Measurements from ENCODE around the gene OR8D4.
"Not testable (repeated sequence)": the region's sequence is repeated elsewhere in the genome, so short reads cannot be mapped to it uniquely, and the experiment has no call there.

The OR8D4 gene

DNA sequence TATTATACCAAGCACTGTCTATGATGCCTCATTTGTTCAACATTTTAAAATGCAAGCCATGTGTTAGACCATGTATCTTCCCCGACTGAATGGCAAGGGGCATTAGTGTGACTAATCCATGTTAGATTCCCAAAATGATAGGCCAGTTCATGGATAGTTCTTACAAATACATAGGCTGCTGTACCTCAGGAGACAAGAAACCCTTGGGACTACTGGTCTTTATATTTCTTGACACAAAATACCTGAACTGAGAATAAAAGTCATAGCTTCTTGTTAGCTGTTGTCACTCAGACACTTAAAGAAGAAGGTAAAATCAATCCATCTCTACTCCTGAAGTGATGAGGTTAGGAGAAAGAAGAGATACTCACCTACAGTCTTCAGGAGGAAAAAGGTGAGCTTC is at the start of gene OR8D4:
OR8D4 (plus strand) TSS at position 301 of the 400 bp plus-strand sequence. CDS start 4,265 bp downstream, outside the sequence.
- no peaks in the 10 kb centered on the region for H3K36me3 ChIP-seq (ENCODE audit: control insufficient read depth in 2 of 2, insufficient read depth in 2 of 2, low read length in 2 of 2)
- H3K27me3 ChIP-seq (ENCODE audit: control insufficient read depth in 1 of 2, insufficient read depth in 2 of 2, low read length in 2 of 2), result no peaks in the 10 kb centered on the region
- H3K27ac ChIP-seq (ENCODE audit: low read length), result no peak within 1 kb of the TSS
- H3K4me1 ChIP-seq (ENCODE audit: control insufficient read depth, insufficient read depth, low read length), result no peaks in the 10 kb centered on the region
- no peak within 1 kb of the TSS for H3K9ac ChIP-seq (ENCODE audit: low read length in 2 of 2)
- H3K9me3 ChIP-seq (ENCODE audit: control insufficient read depth in 2 of 2, low read length in 2 of 2), result no peaks in the 10 kb centered on the region
- no peak within 1 kb of the TSS for H3K4me3 ChIP-seq (ENCODE audit: low read length in 2 of 2)

DNA sequence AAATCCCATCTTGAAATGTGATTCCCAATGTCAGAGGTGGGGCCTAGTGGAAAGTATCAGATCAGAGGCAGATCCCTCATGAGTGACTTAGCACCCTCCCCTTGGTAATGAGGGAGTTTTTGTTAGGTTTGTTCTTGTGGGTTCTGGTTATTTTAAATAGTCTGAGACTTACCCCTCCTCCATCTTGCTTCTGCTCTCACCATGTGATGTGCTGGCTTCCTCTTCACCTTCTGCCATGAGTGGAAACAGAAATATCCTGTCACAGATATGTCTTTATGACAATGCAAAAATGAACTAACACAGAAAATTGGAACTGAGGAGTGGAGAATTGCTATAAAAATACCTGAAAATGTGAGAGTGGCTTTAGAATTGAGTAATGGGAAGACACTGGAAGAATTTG is 49.6 kb upstream of the OR8D4 start:
- H3K4me3 ChIP-seq (ENCODE audit: low read length in 2 of 2), result no peak overlapping the region
- H3K36me3 ChIP-seq (ENCODE audit: control insufficient read depth in 2 of 2, insufficient read depth in 2 of 2, low read length in 2 of 2), result no peaks in the 10 kb centered on the region
- no peak overlapping the region for H3K27ac ChIP-seq (ENCODE audit: low read length)
- no peaks in the 10 kb centered on the region for H3K4me1 ChIP-seq (ENCODE audit: control insufficient read depth, insufficient read depth, low read length)
- H3K9me3 ChIP-seq (ENCODE audit: control insufficient read depth in 2 of 2, low read length in 2 of 2), result no peaks in the 10 kb centered on the region
- no peak overlapping the region for H3K9ac ChIP-seq (ENCODE audit: low read length in 2 of 2)
- peaks cover 0 to 2% of the 10 kb centered on the region in 2 donors for H3K27me3 ChIP-seq (ENCODE audit: control insufficient read depth in 1 of 2, insufficient read depth in 2 of 2, low read length in 2 of 2)

DNA sequence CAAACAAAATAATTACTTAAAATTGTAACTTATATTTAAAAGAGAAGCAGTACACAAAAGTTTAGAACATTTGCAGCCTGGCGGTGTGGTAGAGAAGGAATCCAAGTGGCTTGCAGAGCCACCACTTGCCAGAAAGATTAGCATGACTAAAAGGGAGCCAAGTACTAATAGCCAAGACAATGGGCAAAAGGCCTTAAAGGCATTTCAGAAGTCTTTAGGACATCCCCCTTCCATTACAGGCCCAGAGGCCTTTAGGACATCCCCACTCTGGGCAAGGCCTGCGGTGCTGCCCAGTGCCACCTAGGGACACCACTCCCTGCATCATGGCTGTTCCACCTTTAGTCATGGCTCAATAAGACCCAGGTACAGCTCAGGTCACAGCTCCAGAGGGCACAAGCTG is 48.9 kb upstream of the OR8D4 start:
- H3K27ac ChIP-seq (ENCODE audit: low read length), result no peak overlapping the region
- H3K4me3 ChIP-seq (ENCODE audit: low read length in 2 of 2), result no peak overlapping the region
- H3K27me3 ChIP-seq (ENCODE audit: control insufficient read depth in 1 of 2, insufficient read depth in 2 of 2, low read length in 2 of 2), result peaks cover 0 to 2% of the 10 kb centered on the region in 2 donors
- H3K9me3 ChIP-seq (ENCODE audit: control insufficient read depth in 2 of 2, low read length in 2 of 2), result no peaks in the 10 kb centered on the region
- no peak overlapping the region for H3K9ac ChIP-seq (ENCODE audit: low read length in 2 of 2)
- no peaks in the 10 kb centered on the region for H3K4me1 ChIP-seq (ENCODE audit: control insufficient read depth, insufficient read depth, low read length)
- no peaks in the 10 kb centered on the region for H3K36me3 ChIP-seq (ENCODE audit: control insufficient read depth in 2 of 2, insufficient read depth in 2 of 2, low read length in 2 of 2)

DNA sequence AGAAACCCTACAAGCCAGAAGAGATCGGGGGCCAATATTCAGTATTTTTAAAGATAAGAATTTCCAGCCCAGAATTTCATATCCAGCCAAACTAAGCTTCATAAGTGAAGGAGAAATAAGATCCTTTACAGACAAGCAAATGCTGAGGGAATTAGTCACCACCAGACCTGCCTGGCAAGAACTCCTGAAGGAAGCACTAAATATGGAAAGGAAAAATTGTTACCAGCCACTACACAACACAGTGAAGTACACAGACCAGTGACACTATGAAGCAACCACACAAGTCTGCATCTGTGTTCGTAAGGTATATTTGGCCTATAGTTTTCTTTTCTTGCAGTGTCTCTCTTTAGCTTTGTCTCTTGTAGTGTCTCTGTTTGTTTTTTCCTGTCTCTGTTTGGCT is 45.5 kb upstream of the OR8D4 start:
- no peak overlapping the region for H3K27ac ChIP-seq (ENCODE audit: low read length)
- no peaks in the 10 kb centered on the region for H3K9me3 ChIP-seq (ENCODE audit: control insufficient read depth in 2 of 2, low read length in 2 of 2)
- no peaks in the 10 kb centered on the region for H3K4me1 ChIP-seq (ENCODE audit: control insufficient read depth, insufficient read depth, low read length)
- H3K27me3 ChIP-seq (ENCODE audit: control insufficient read depth in 1 of 2, insufficient read depth in 2 of 2, low read length in 2 of 2), result peaks cover 0 to 2% of the 10 kb centered on the region in 2 donors
- no peak overlapping the region for H3K4me3 ChIP-seq (ENCODE audit: low read length in 2 of 2)
- no peak overlapping the region for H3K9ac ChIP-seq (ENCODE audit: low read length in 2 of 2)
- no peaks in the 10 kb centered on the region for H3K36me3 ChIP-seq (ENCODE audit: control insufficient read depth in 2 of 2, insufficient read depth in 2 of 2, low read length in 2 of 2)

DNA sequence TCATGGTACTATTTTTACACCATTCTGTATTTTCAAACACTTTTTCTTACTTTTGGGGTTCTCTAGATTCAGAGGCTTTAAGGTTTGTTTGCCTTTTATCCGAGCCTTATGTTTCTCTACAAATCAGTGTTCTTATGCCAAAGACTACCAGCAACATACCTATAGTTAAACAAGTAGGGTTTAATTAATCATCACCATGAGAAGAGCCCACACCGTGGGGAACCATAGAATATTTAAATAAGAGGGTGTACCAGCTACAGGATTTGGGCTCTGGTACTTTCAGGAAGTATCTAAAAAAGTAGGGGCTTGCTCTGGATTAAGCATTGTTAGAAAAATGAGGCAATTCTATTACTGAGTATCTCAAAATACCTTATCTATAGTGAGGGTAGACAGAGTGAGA is 42.2 kb upstream of the OR8D4 start:
- Histone ChIP-seq H3K36me3 (ENCODE audit: control insufficient read depth in 2 of 2, insufficient read depth in 2 of 2, low read length in 2 of 2) (no peaks in the 10 kb centered on the region), H3K9me3 (ENCODE audit: control insufficient read depth in 2 of 2, low read length in 2 of 2) (no peaks in the 10 kb centered on the region), H3K4me3 (ENCODE audit: low read length in 2 of 2) (no peak overlapping the region), H3K27ac (ENCODE audit: low read length) (no peak overlapping the region), H3K9ac (ENCODE audit: low read length in 2 of 2) (no peak overlapping the region), H3K27me3 (ENCODE audit: control insufficient read depth in 1 of 2, insufficient read depth in 2 of 2, low read length in 2 of 2) (no peaks in the 10 kb centered on the region), H3K4me1 (ENCODE audit: control insufficient read depth, insufficient read depth, low read length) (no peaks in the 10 kb centered on the region)

DNA sequence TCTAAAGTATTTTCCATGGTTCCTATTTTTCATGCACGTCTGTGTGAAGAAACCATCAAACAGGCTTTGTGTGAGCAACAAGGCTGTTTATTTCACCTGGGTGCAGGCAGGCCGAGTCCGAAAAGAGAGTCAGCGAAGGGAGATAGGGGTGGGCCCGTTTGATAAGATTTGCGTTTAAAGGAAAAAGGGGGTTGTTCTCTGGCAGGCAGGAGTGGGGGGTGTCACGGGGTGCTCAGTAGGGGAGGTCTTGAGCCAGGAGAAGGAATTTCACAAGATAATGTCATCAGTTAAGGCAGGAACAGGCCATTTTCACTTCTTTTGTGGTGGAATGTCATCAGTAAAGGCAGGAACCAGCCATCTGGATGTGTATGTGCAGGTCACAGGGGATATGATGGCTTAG is 36.7 kb upstream of the OR8D4 start:
- not testable (repeated sequence) for H3K27me3 ChIP-seq (ENCODE audit: control insufficient read depth in 1 of 2, insufficient read depth in 2 of 2, low read length in 2 of 2); H3K9me3 ChIP-seq (ENCODE audit: control insufficient read depth in 2 of 2, low read length in 2 of 2); H3K4me1 ChIP-seq (ENCODE audit: control insufficient read depth, insufficient read depth, low read length); H3K9ac ChIP-seq (ENCODE audit: low read length in 2 of 2); H3K27ac ChIP-seq (ENCODE audit: low read length); H3K36me3 ChIP-seq (ENCODE audit: control insufficient read depth in 2 of 2, insufficient read depth in 2 of 2, low read length in 2 of 2); H3K4me3 ChIP-seq (ENCODE audit: low read length in 2 of 2)

DNA sequence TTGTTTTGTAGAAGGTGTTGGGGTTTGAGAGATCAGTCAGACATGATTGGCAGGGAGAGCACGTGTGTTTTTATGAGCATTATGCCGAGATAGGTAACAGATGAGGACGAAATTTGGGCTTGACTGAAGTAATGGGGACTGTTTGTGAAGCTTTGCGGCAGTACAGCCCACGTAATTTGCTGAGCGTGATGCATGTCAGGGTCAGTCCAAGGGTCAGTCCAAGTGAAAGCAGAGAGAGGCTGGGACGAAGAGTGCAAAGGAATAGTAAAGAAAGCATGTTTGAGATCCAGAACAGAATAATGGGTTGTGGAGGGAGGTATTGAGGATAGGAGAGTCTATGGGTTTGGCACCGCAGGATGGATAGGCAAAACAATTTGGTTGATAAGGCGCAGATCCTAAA is 34.2 kb upstream of the OR8D4 start:
- H3K9me3 ChIP-seq (ENCODE audit: control insufficient read depth in 2 of 2, low read length in 2 of 2); H3K4me3 ChIP-seq (ENCODE audit: low read length in 2 of 2); H3K4me1 ChIP-seq (ENCODE audit: control insufficient read depth, insufficient read depth, low read length); H3K27me3 ChIP-seq (ENCODE audit: control insufficient read depth in 1 of 2, insufficient read depth in 2 of 2, low read length in 2 of 2); H3K36me3 ChIP-seq (ENCODE audit: control insufficient read depth in 2 of 2, insufficient read depth in 2 of 2, low read length in 2 of 2); H3K27ac ChIP-seq (ENCODE audit: low read length); H3K9ac ChIP-seq (ENCODE audit: low read length in 2 of 2): not testable (repeated sequence)

DNA sequence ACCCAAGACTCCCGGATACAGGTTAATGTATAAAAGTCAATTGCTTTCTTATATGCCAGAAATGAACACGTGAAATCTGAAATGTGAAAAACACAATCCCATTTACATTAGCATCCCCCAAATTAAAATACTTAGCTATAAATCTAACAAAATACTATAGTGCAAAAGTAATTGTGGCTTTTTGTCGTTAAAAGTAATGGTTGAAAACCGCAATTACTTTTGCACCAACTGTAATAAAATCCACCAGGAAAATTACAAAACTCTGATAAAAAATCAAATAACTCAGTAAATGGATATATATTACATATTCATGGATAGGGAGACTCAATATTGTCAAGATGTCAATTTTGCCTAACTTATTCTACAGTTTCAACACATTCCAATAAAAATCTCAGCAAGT is 21.1 kb upstream of the OR8D4 start:
- Histone ChIP-seq H3K9ac (ENCODE audit: low read length in 2 of 2) (no peak overlapping the region), H3K36me3 (ENCODE audit: control insufficient read depth in 2 of 2, insufficient read depth in 2 of 2, low read length in 2 of 2) (no peaks in the 10 kb centered on the region), H3K4me1 (ENCODE audit: control insufficient read depth, insufficient read depth, low read length) (no peaks in the 10 kb centered on the region)

DNA sequence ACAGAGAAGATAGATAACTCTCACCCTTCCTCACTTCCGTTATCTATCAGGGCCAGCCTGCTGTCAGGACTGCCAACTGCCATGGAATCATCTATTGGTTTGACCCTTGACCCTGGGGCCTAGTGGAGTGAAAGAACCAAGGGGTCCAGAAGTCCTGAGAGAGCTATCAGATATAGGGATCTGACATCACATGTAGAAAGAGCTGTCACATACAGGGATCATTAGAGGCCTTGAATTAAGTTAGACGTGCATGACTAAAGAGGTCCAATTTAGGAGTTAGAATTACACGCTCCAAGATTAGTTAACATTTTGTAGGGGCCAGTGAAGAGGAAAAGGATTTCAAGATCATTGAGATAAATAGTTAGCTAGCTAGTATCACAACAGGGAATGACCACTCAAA is 16.4 kb upstream of the OR8D4 start, which contains the start of gene TMEM225:
TMEM225 (minus strand) TSS at position 101 of the 400 bp plus-strand sequence. CDS start 245 bp downstream, outside the sequence.
- H3K4me1 ChIP-seq (ENCODE audit: control insufficient read depth, insufficient read depth, low read length), result no peaks in the 10 kb centered on the region
- no peaks in the 10 kb centered on the region for H3K27me3 ChIP-seq (ENCODE audit: control insufficient read depth in 1 of 2, insufficient read depth in 2 of 2, low read length in 2 of 2)
- H3K36me3 ChIP-seq (ENCODE audit: control insufficient read depth in 2 of 2, insufficient read depth in 2 of 2, low read length in 2 of 2), result no peaks in the 10 kb centered on the region
- H3K27ac ChIP-seq (ENCODE audit: low read length), result no peak within 1 kb of the TSS
- no peak within 1 kb of the TSS for H3K4me3 ChIP-seq (ENCODE audit: low read length in 2 of 2)
- no peaks in the 10 kb centered on the region for H3K9me3 ChIP-seq (ENCODE audit: control insufficient read depth in 2 of 2, low read length in 2 of 2)
- no peak within 1 kb of the TSS for H3K9ac ChIP-seq (ENCODE audit: low read length in 2 of 2)

More for the DNA sequence above, 21.1 kb upstream of the OR8D4 start:
- Histone ChIP-seq H3K4me3 (ENCODE audit: low read length in 2 of 2) (no peak overlapping the region), H3K9me3 (ENCODE audit: control insufficient read depth in 2 of 2, low read length in 2 of 2) (no peaks in the 10 kb centered on the region), H3K27me3 (ENCODE audit: control insufficient read depth in 1 of 2, insufficient read depth in 2 of 2, low read length in 2 of 2) (no peaks in the 10 kb centered on the region), H3K27ac (ENCODE audit: low read length) (no peak overlapping the region)

DNA sequence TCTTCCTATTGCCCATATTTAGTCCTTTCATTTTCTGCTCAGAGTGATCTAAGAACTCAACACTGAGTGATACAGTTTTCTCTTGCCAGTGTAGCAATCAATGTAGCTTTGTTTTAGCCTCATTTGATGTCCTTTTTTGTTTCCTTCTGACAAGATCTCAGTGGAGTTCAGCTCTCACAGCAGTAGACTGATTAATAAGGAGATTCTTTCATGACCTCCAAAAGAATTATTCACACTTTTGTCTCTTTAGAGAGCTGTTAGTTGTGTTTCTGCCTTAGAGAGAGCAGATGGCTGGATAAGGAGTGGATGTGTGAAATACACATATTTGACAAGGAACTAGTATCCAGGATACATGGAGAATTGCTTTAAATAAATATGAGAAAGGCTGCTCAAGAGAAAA is 9.9 kb upstream of the OR8D4 start:
- no peaks in the 10 kb centered on the region for H3K36me3 ChIP-seq (ENCODE audit: control insufficient read depth in 2 of 2, insufficient read depth in 2 of 2, low read length in 2 of 2)
- H3K4me3 ChIP-seq (ENCODE audit: low read length in 2 of 2), result no peak overlapping the region
- H3K27me3 ChIP-seq (ENCODE audit: control insufficient read depth in 1 of 2, insufficient read depth in 2 of 2, low read length in 2 of 2), result no peaks in the 10 kb centered on the region
- no peak overlapping the region for H3K27ac ChIP-seq (ENCODE audit: low read length)
- no peaks in the 10 kb centered on the region for H3K9me3 ChIP-seq (ENCODE audit: control insufficient read depth in 2 of 2, low read length in 2 of 2)
- H3K9ac ChIP-seq (ENCODE audit: low read length in 2 of 2), result no peak overlapping the region
- no peaks in the 10 kb centered on the region for H3K4me1 ChIP-seq (ENCODE audit: control insufficient read depth, insufficient read depth, low read length)

DNA sequence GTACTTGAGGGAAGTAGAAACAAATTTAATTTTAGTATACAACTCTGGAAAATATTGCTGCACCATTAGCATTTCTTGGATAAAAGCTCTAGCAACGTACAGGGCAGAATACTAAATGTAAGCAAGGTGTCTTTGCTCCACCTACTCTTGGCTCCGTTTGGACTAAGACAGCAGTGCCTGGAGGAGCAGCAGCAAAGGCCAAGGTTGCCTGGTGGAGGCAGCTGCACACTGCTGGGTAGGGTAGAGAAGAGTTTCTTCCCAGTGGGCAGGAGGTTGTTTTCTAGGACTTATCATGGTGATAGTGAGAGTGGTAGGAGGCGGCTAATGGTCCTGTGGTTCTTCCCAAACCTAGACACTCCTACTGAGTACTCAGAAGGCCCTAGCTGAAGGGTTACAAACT is 2.2 kb upstream of the OR8D4 start:
- Histone ChIP-seq H3K9ac (ENCODE audit: low read length in 2 of 2) (no peak overlapping the region), H3K9me3 (ENCODE audit: control insufficient read depth in 2 of 2, low read length in 2 of 2) (no peaks in the 10 kb centered on the region), H3K4me3 (ENCODE audit: low read length in 2 of 2) (no peak overlapping the region), H3K27ac (ENCODE audit: low read length) (no peak overlapping the region), H3K36me3 (ENCODE audit: control insufficient read depth in 2 of 2, insufficient read depth in 2 of 2, low read length in 2 of 2) (no peaks in the 10 kb centered on the region), H3K27me3 (ENCODE audit: control insufficient read depth in 1 of 2, insufficient read depth in 2 of 2, low read length in 2 of 2) (no peaks in the 10 kb centered on the region), H3K4me1 (ENCODE audit: control insufficient read depth, insufficient read depth, low read length) (no peaks in the 10 kb centered on the region)

Data from stomach smooth muscle (tissue), 2 donors.